ENCODE measurements around the gene AXIN2. TPM values are rescaled to one million over a fixed set of nuclear protein-coding genes. Genes with fewer than 3 reads are reported as not detected.

Gene AXIN2
- polyA plus RNA-seq, 1 donor from 2014 or later, result 26.7 TPM

DNA sequence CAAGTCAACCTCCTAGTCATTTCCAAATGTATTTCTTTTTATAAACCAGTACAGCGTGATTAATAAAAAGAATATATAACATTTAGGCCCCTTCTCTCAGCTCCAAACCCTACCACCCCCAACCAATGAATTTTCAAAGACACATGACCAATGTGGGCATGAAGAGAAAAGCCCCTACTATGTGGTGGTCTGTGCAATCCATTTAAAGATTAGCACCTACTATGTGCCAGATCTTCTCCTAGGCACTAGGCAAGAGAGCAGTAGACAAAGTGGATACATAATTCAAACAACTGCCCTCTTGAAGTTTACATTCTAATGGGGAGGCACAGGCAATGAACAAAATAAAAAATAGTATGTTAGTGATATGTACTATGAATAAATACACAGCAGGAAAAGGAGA, 19.4 kb downstream of the AXIN2 start:
- no peaks in the 10 kb centered on the region for H3K9me2 ChIP-seq (ENCODE audit: insufficient read depth, low read length)
- TF ChIP-seq SMC3 (conservative IDR thresholded peaks at IDR 0.05; ENCODE audit: poor library complexity), result no peak
- no peak for TF ChIP-seq RAD21 (conservative IDR thresholded peaks at IDR 0.05)
- TF ChIP-seq TAF1 (IDR thresholded peaks at IDR 0.05; ENCODE audit: low read depth), result no peak
- TF ChIP-seq, protein P1, sequence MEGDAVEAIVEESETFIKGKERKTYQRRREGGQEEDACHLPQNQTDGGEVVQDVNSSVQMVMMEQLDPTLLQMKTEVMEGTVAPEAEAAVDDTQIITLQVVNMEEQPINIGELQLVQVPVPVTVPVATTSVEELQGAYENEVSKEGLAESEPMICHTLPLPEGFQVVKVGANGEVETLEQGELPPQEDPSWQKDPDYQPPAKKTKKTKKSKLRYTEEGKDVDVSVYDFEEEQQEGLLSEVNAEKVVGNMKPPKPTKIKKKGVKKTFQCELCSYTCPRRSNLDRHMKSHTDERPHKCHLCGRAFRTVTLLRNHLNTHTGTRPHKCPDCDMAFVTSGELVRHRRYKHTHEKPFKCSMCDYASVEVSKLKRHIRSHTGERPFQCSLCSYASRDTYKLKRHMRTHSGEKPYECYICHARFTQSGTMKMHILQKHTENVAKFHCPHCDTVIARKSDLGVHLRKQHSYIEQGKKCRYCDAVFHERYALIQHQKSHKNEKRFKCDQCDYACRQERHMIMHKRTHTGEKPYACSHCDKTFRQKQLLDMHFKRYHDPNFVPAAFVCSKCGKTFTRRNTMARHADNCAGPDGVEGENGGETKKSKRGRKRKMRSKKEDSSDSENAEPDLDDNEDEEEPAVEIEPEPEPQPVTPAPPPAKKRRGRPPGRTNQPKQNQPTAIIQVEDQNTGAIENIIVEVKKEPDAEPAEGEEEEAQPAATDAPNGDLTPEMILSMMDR (IDR thresholded peaks at IDR 0.05; ENCODE audit: poor library complexity, severe bottlenecking), result no peak
- no peak for TF ChIP-seq MXI1 (conservative IDR thresholded peaks at IDR 0.05; ENCODE audit: poor library complexity, severe bottlenecking)
- TF ChIP-seq POLR2AphosphoS5 (IDR thresholded peaks at IDR 0.05), result no peak
- TF ChIP-seq, protein P2, sequence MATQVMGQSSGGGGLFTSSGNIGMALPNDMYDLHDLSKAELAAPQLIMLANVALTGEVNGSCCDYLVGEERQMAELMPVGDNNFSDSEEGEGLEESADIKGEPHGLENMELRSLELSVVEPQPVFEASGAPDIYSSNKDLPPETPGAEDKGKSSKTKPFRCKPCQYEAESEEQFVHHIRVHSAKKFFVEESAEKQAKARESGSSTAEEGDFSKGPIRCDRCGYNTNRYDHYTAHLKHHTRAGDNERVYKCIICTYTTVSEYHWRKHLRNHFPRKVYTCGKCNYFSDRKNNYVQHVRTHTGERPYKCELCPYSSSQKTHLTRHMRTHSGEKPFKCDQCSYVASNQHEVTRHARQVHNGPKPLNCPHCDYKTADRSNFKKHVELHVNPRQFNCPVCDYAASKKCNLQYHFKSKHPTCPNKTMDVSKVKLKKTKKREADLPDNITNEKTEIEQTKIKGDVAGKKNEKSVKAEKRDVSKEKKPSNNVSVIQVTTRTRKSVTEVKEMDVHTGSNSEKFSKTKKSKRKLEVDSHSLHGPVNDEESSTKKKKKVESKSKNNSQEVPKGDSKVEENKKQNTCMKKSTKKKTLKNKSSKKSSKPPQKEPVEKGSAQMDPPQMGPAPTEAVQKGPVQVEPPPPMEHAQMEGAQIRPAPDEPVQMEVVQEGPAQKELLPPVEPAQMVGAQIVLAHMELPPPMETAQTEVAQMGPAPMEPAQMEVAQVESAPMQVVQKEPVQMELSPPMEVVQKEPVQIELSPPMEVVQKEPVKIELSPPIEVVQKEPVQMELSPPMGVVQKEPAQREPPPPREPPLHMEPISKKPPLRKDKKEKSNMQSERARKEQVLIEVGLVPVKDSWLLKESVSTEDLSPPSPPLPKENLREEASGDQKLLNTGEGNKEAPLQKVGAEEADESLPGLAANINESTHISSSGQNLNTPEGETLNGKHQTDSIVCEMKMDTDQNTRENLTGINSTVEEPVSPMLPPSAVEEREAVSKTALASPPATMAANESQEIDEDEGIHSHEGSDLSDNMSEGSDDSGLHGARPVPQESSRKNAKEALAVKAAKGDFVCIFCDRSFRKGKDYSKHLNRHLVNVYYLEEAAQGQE (IDR thresholded peaks at IDR 0.05; ENCODE audit: borderline replicate concordance), result no peak
- H3F3A ChIP-seq (ENCODE audit: insufficient read depth, low read length, poor library complexity, severe bottlenecking), result no peaks in the 10 kb centered on the region
- peaks cover 3% of the 10 kb centered on the region for H4K20me1 ChIP-seq (ENCODE audit: insufficient read depth)
- H3K27ac ChIP-seq (ENCODE audit: low read length), result no peak overlapping the region
- H3K4me3 ChIP-seq (ENCODE audit: low read length), result no peak overlapping the region
- peaks cover 20% of the 10 kb centered on the region for H3K79me2 ChIP-seq (replicated peaks; ENCODE audit: insufficient read depth, low read length)
- no peaks in the 10 kb centered on the region for H3K9me3 ChIP-seq (ENCODE audit: low read length)
- H3K9ac ChIP-seq (ENCODE audit: low read length), result no peak overlapping the region
- H3K36me3 ChIP-seq (ENCODE audit: insufficient read depth, low read length), result peaks cover 8% of the 10 kb centered on the region
- H2AFZ ChIP-seq (ENCODE audit: low read depth, low read length), result no peak overlapping the region
- H3K27me3 ChIP-seq (ENCODE audit: insufficient read depth, low read depth, low read length), result no peaks in the 10 kb centered on the region
- no peak overlapping the region for H3K4me2 ChIP-seq (ENCODE audit: low read length)

DNA sequence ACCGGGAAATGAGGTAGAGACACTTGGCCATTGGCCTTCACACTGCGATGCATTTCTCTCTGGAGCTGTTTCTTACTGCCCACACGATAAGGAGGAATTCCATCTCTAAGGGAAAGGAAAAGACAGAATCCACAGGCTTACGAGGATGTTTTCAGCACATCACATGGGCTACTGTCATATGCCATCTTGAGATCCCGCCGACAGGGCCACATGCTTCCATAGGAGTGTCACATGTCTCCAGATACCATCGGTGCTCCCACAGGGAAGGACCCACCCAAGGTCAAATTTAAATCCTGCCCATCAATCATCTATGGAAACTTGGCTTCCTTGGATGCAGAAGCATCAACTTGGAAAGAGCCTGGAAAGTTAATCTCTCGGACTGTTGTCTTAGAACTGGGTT, 20.0 kb downstream of the AXIN2 start:
- no peaks in the 10 kb centered on the region for H3K9me3 ChIP-seq (ENCODE audit: low read length)

More for the DNA sequence above, 20.0 kb downstream of the AXIN2 start:
- H3K4me3 ChIP-seq (ENCODE audit: low read length), result no peak overlapping the region
- H3K79me2 ChIP-seq (replicated peaks; ENCODE audit: insufficient read depth, low read length), result peaks cover 14% of the 10 kb centered on the region
- no peak overlapping the region for H2AFZ ChIP-seq (ENCODE audit: low read depth, low read length)
- TF ChIP-seq POLR2AphosphoS5 (IDR thresholded peaks at IDR 0.05), result no peak
- TF ChIP-seq MXI1 (conservative IDR thresholded peaks at IDR 0.05; ENCODE audit: poor library complexity, severe bottlenecking), result no peak
- TF ChIP-seq, protein P1 (IDR thresholded peaks at IDR 0.05; ENCODE audit: poor library complexity, severe bottlenecking), result no peak
- TF ChIP-seq, protein P2 (IDR thresholded peaks at IDR 0.05; ENCODE audit: borderline replicate concordance), result no peak
- TF ChIP-seq EP300 (conservative IDR thresholded peaks at IDR 0.05; ENCODE audit: poor library complexity, severe bottlenecking), result no peak
- no peak for TF ChIP-seq RAD21 (conservative IDR thresholded peaks at IDR 0.05)
- TF ChIP-seq EZH2 (IDR thresholded peaks at IDR 0.05; ENCODE audit: borderline replicate concordance, insufficient read depth, low read length, poor library complexity, severe bottlenecking), result no peak
- no peak for TF ChIP-seq TAF1 (IDR thresholded peaks at IDR 0.05; ENCODE audit: low read depth)
- no peak for TF ChIP-seq SMC3 (conservative IDR thresholded peaks at IDR 0.05; ENCODE audit: poor library complexity)
- no peaks in the 10 kb centered on the region for H3K9me2 ChIP-seq (ENCODE audit: insufficient read depth, low read length)
- H4K20me1 ChIP-seq (ENCODE audit: insufficient read depth), result peaks cover 3% of the 10 kb centered on the region
- no peak overlapping the region for H3K27ac ChIP-seq (ENCODE audit: low read length)
- H3F3A ChIP-seq (ENCODE audit: insufficient read depth, low read length, poor library complexity, severe bottlenecking), result no peaks in the 10 kb centered on the region
- H3K4me2 ChIP-seq (ENCODE audit: low read length), result no peak overlapping the region
- peaks cover 8% of the 10 kb centered on the region for H3K36me3 ChIP-seq (ENCODE audit: insufficient read depth, low read length)
- H3K9ac ChIP-seq (ENCODE audit: low read length), result no peak overlapping the region
- no peaks in the 10 kb centered on the region for H3K27me3 ChIP-seq (ENCODE audit: insufficient read depth, low read depth, low read length)
